Measurements from ENCODE around the gene KRTAP9-3.
"Not testable (repeated sequence)": the region's sequence is repeated elsewhere in the genome, so short reads cannot be mapped to it uniquely, and the experiment has no call there.

DNA sequence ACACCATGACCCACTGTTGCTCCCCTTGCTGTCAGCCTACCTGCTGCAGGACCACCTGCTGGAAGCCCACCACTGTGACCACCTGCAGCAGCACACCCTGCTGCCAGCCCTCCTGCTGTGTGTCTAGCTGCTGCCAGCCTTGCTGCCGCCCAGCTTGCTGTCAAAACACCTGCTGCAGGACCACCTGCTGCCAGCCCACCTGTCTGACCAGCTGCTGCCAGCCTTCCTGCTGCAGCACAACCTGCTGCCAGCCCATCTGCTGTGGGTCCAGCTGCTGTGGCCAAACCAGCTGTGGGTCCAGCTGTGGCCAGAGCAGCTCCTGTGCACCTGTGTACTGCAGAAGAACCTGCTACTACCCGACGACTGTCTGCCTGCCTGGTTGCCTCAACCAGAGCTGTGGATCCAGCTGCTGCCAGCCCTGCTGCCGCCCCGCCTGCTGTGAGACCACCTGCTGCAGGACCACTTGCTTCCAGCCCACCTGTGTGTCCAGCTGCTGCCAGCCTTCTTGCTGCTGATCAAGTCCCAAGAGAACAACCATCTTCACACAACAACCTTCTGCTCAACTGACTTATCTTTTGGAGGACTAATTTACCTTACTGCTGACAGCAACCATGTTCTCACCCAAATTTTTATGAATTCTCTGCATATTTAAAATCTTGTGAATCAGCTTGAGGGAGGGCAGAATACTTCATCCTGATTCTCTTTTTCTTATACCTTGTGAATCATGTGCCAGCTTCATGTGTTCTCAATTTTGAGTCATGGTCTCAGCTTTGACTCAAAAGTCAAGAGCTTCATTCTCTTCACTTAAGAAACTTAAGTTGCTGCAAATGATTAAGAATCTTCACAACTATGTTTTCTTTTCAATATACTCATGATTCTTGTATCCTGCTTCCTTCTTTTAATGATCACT, 23.4 kb downstream of the KRTAP9-3 start, which contains the start of gene KRTAP9-9:
- not testable (repeated sequence) for TF ChIP-seq SIN3A (IDR thresholded peaks at IDR 0.05; ENCODE audit: borderline replicate concordance, insufficient read depth, low read length)
- TF ChIP-seq, protein P1, sequence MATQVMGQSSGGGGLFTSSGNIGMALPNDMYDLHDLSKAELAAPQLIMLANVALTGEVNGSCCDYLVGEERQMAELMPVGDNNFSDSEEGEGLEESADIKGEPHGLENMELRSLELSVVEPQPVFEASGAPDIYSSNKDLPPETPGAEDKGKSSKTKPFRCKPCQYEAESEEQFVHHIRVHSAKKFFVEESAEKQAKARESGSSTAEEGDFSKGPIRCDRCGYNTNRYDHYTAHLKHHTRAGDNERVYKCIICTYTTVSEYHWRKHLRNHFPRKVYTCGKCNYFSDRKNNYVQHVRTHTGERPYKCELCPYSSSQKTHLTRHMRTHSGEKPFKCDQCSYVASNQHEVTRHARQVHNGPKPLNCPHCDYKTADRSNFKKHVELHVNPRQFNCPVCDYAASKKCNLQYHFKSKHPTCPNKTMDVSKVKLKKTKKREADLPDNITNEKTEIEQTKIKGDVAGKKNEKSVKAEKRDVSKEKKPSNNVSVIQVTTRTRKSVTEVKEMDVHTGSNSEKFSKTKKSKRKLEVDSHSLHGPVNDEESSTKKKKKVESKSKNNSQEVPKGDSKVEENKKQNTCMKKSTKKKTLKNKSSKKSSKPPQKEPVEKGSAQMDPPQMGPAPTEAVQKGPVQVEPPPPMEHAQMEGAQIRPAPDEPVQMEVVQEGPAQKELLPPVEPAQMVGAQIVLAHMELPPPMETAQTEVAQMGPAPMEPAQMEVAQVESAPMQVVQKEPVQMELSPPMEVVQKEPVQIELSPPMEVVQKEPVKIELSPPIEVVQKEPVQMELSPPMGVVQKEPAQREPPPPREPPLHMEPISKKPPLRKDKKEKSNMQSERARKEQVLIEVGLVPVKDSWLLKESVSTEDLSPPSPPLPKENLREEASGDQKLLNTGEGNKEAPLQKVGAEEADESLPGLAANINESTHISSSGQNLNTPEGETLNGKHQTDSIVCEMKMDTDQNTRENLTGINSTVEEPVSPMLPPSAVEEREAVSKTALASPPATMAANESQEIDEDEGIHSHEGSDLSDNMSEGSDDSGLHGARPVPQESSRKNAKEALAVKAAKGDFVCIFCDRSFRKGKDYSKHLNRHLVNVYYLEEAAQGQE (IDR thresholded peaks at IDR 0.05; ENCODE audit: insufficient read depth in 1 of 2, low read depth in 2 of 2, low read length in 2 of 2), result not testable (repeated sequence)

Measured in PFSK-1 (cell line).